Fibroblast of villous mesenchyme (primary cell): ENCODE data around the gene HOXA4. TPM values are rescaled to one million over a fixed set of nuclear protein-coding genes. Genes with fewer than 3 reads are reported as not detected.

Experiments
- DNase-seq: peaks from one replicate; pipeline ENCODE4 v3.0.0-alpha.2; 2010; ENCODE audit warnings: low read depth
- H3K4me3 ChIP-seq: 2 replicates; pipeline ENCODE4 v1.5.1; 2011; ENCODE audit warnings: low read depth, mild to moderate bottlenecking, low read length
- total RNA-seq: library from RNA; depleted of rRNA; stranded (reverse); fragments of >200 nt; gene quantifications from 2 replicates; pipeline ENCODE4 v1.2.3, GENCODE V29; 2012
- TF ChIP-seq, protein P1 (sequence below): IDR thresholded peaks from 2 replicates; pipeline ENCODE4 v1.5.1; 2012; ENCODE audit warnings: low read depth, mild to moderate bottlenecking, low read length; ENCODE audit not compliant: insufficient read depth

Gene HOXA4
- total RNA-seq, 1 donor, result 1.3 TPM

- no peak for DNase-seq
- H3K4me3 ChIP-seq, result no peak overlapping the region
These were observed 29.8 kb downstream of the HOXA4 start for GRCh38 chr7:27100694-27101170.

DNA sequence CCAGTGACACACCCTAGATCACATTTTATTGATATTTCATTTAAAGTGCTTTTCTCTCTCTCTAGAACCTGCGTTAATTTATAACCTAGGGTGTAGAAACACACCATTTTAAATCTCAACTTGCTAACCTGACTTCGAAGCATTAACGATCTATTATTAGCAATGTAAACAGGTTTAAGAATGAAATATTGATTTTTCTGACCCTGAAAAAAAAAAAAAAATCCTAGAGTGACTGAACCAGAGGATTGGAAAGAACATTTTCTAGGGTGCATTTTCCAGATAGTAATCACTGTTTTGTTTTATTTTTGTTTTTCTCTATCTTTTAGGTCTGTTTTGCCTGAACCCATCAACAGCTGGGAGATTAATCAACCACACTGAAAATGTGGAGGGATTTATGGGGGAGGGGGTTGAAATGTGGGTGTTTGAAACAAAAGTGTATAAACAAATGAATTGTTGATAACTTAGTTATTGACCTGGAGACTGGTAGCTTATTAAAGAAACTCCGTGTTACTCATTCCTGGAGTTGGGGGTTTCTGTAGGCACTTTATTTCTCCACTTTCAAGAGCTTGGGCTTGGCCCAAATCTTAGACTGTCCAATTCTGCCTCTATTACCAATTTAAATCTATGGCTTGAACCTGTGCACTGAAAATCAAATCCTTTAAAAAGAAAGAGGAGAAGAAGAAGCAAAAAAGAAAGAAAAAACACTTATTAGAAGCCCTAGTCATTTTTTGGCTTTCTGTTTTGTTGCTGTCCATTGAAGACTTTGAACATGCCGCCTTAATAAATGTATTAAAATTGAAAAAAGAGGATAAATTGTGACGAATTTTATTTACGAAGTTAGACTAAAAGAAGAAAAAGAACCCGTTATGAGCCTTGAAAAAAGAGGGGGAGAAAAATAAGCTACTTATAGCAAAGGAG, 30.8 kb downstream of the HOXA4 start:
- H3K4me3 ChIP-seq, result peak overlapping the region; percentile 33

More at GRCh38 chr7:27100694-27101170, 29.8 kb downstream of the HOXA4 start:
- TF ChIP-seq, protein P1, sequence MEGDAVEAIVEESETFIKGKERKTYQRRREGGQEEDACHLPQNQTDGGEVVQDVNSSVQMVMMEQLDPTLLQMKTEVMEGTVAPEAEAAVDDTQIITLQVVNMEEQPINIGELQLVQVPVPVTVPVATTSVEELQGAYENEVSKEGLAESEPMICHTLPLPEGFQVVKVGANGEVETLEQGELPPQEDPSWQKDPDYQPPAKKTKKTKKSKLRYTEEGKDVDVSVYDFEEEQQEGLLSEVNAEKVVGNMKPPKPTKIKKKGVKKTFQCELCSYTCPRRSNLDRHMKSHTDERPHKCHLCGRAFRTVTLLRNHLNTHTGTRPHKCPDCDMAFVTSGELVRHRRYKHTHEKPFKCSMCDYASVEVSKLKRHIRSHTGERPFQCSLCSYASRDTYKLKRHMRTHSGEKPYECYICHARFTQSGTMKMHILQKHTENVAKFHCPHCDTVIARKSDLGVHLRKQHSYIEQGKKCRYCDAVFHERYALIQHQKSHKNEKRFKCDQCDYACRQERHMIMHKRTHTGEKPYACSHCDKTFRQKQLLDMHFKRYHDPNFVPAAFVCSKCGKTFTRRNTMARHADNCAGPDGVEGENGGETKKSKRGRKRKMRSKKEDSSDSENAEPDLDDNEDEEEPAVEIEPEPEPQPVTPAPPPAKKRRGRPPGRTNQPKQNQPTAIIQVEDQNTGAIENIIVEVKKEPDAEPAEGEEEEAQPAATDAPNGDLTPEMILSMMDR, result no peak

DNA sequence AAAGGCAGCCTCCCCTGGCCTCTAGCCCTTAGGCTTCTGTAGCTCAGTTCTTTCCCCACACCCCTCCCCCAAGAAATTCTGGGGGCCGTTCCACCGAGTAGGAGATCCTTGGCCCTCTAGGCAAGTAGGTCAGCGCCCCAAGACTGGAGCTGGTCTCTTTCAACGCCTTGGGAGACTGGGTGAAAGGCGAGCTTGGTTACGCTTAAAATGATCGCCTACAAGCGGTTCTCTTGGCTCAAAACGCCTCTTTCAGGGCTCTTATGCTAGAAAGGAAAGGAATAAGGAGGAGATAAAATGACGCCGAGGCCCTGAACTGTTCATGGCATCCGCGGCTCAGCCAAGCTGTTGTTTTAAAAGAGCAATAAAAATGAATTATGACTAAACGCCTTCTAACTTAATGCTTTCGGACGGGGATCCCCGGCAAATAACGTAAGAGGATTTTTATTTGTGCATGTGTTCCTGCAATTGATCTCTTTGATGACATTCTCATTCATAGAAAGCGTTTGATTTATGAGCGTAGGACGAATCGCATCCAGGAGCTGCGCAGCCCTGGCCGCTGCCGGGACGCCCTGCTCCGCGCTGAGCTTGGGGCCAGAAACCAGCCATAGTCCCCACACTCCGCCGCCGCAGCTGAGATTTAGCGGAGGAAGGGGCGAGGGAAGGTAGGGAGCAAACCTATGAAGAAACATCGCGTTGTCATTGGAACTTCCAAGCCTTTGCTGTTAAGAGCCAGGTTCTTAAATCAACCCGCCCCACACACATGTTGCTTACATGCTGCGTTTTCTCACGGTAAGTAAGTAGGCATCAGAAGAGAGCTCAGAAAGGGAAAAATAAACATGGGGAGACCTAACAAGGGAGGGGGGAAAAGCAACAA, 31.7 kb downstream of the HOXA4 start:
- H3K4me3 ChIP-seq, result peak overlapping the region; percentile 71
- DNase-seq, result peak; percentile 91
- TF ChIP-seq, protein P1, result no peak

More for the DNA sequence above, 30.8 kb downstream of the HOXA4 start:
- TF ChIP-seq, protein P1, result no peak
- no peak for DNase-seq

GRCh38 chr7:27097686-27098577, 32.6 kb downstream of the HOXA4 start:
- no peak for DNase-seq
- TF ChIP-seq, protein P1, result no peak
- H3K4me3 ChIP-seq, result peak overlapping the region; percentile 71

DNA sequence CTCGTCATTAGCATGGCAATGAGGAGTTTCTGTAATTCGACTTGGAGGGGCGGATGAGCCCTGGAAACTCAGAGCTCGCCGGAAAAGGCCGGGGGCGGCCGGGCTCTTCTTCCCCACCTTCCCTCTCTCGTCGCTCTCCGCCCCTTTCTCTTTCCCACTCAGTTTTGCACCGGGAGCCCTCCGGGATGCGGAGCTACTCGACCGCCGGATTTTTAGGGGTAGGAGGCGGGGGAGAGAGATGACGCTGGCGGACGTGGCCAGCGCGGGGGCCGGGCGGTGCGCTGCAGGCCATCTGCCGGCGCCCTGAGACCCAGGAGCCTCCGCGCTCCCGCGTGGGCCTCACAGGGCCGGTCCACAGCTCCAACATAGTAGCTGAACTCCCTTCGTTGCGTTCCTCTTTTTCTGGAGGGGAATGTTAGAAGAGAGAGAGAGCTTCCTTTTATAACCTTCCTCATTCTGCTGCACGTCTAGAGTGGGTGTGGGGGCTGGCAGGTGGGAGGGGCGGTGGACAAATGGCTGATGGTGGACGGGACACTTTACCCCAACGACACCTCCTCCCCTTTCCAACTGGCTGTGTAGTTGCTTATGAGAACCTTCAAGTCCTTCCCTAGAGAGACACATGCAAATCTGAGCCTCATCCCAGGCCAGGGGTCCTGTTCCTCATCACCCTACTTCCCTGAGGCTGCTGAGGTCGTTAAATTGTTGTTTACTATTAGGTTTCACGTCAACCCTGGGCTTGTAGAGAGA, 33.6 kb downstream of the HOXA4 start:
- DNase-seq, result peak; percentile 63
- peak overlapping the region; percentile 71 for H3K4me3 ChIP-seq
- TF ChIP-seq, protein P1, result no peak
